HG02798 (cell line): Measurements from ENCODE around the gene C13orf46.

Experiments used
- ATAC-seq: cut with Tn5 transposase; IDR thresholded peaks from one replicate; pipeline ENCODE4 v1.9.1; 2021; ENCODE audit warnings: mild to moderate bottlenecking; ENCODE audit not compliant: unreplicated experiment, poor library complexity

C13orf46 gene

GRCh38 chr13:113941571-113942191, 32.2 kb downstream of the C13orf46 start:
- no peak for ATAC-seq

- ATAC-seq, result no peak
Observed at GRCh38 chr13:113939944-113940297, 34.0 kb downstream of the C13orf46 start.

- ATAC-seq, result no peak
Observed at GRCh38 chr13:113939129-113939943, 34.5 kb downstream of the C13orf46 start.

- ATAC-seq, result no peak
Observed at GRCh38 chr13:113938716-113939115, 35.2 kb downstream of the C13orf46 start.

- ATAC-seq, result no peak
Observed at GRCh38 chr13:113938246-113938645, 35.6 kb downstream of the C13orf46 start.

- ATAC-seq, result no peak
Observed at GRCh38 chr13:113937527-113938180, 36.2 kb downstream of the C13orf46 start.

GRCh38 chr13:113937073-113937472, 36.8 kb downstream of the C13orf46 start:
- ATAC-seq, result no peak

GRCh38 chr13:113936166-113936965, 37.5 kb downstream of the C13orf46 start:
- no peak for ATAC-seq

GRCh38 chr13:113935001-113935844, 38.7 kb downstream of the C13orf46 start:
- no peak for ATAC-seq

- ATAC-seq, result no peak
Observed at GRCh38 chr13:113934576-113934975, 39.3 kb downstream of the C13orf46 start.

- ATAC-seq, result no peak
Observed at GRCh38 chr13:113933901-113934300, 40.0 kb downstream of the C13orf46 start.

- ATAC-seq, result no peak
Observed at GRCh38 chr13:113931841-113932459, 41.9 kb downstream of the C13orf46 start.

- peak; percentile 62 for ATAC-seq
Observed at GRCh38 chr13:113930671-113931637, 42.9 kb downstream of the C13orf46 start.

- ATAC-seq, result no peak
Observed at GRCh38 chr13:113929628-113930615, 44.0 kb downstream of the C13orf46 start.

- no peak for ATAC-seq
Observed at GRCh38 chr13:113928685-113929627, 44.9 kb downstream of the C13orf46 start.
